ENCODE measurements around the gene MYH14.
"Not testable (repeated sequence)": the region's sequence is repeated elsewhere in the genome, so short reads cannot be mapped to it uniquely, and the experiment has no call there.

GRCh38 chr19:50237493-50237892, 34.1 kb downstream of the MYH14 start:
- TF ChIP-seq EZH2 (IDR thresholded peaks at IDR 0.05; ENCODE audit: borderline replicate concordance, insufficient read depth, low read length, poor library complexity, severe bottlenecking); POLR2AphosphoS5 (IDR thresholded peaks at IDR 0.05); EP300 (conservative IDR thresholded peaks at IDR 0.05; ENCODE audit: poor library complexity, severe bottlenecking); CTCF (IDR thresholded peaks at IDR 0.05; ENCODE audit: poor library complexity, severe bottlenecking); TAF1 (IDR thresholded peaks at IDR 0.05; ENCODE audit: low read depth); REST (IDR thresholded peaks at IDR 0.05; ENCODE audit: borderline replicate concordance); MXI1 (conservative IDR thresholded peaks at IDR 0.05; ENCODE audit: poor library complexity, severe bottlenecking); SMC3 (conservative IDR thresholded peaks at IDR 0.05; ENCODE audit: poor library complexity); RAD21 (conservative IDR thresholded peaks at IDR 0.05): not testable (repeated sequence)
